GM12878 (cell line): ENCODE data around the gene HMGCS1. TPM values are rescaled to one million over a fixed set of nuclear protein-coding genes. Genes with fewer than 3 reads are reported as not detected.

Experiments
- ATAC-seq: fragments of 200-7000 bp; cut with Tn5 transposase; 3 replicates; pipeline ENCODE4 v1.9.1; 2020; ENCODE audit warnings: mild to moderate bottlenecking, moderate library complexity
- BruUV-seq: library from RNA; stranded (reverse); fragments of 400-500 nt; replicated peaks from 2 replicates; lab custom pipeline; 2021; lab: Mats Ljungman, UMichigan
- CTCF ChIA-PET: fragments of 300-600 bp; sonication (Branson Sonifier 250); formaldehyde crosslinking; extraction: SDS; loops from one replicate; lab custom pipeline; 2021; ENCODE audit warnings: inconsistent platforms; lab: Yijun Ruan, JAX
- POLR2A ChIA-PET: fragments of 350-600 bp; formaldehyde crosslinking; extraction: SDS; loops from one replicate; lab custom pipeline; 2021; ENCODE audit warnings: inconsistent platforms; lab: Charles Lee
- RAD21 ChIA-PET: fragments of 300-600 bp; sonication (Branson Sonifier 250); formaldehyde crosslinking; loops from one replicate; lab custom pipeline; 2023; ENCODE audit warnings: antibody characterized with exemption; ENCODE audit not compliant: unreplicated experiment; lab: Charles Lee
- SMC1A ChIA-PET: fragments of 300-600 bp; sonication (Branson Sonifier 250); formaldehyde crosslinking; loops from one replicate; lab custom pipeline; 2023; ENCODE audit not compliant: unreplicated experiment, uncharacterized antibody; lab: Charles Lee
- DNase-seq: peaks from one replicate; pipeline ENCODE4 v3.0.0-alpha.2; 2011; ENCODE audit warnings: low read depth, low spot score
- FAIRE-seq: peaks from 3 replicates; lab custom pipeline; 2011; peaks lifted over from hg19 to GRCh38; lab: Jason Lieb, UNC
- H2AFZ ChIP-seq: 2 replicates; pipeline ENCODE4 v1.6.0; 2011; ENCODE audit warnings: low read depth, low read length, control low read depth; ENCODE audit not compliant: control insufficient read depth
- H3K27ac ChIP-seq: 2 replicates; pipeline ENCODE4 v1.5.1; 2011; ENCODE audit warnings: control low read depth; ENCODE audit not compliant: control insufficient read depth, insufficient read depth
- H3K27me3 ChIP-seq, 2 experiments: replicated peaks in 1 of 2; 2 replicates each; pipeline versions ENCODE4 v1.6.0 to v1.6.1; 2011; ENCODE audit warnings: low read length in 1 of 2; ENCODE audit not compliant: control insufficient read depth in 2 of 2, insufficient read depth in 2 of 2
- H3K36me3 ChIP-seq, 2 experiments: 2 replicates each; pipeline ENCODE4 v1.5.1; 2011; ENCODE audit warnings: low read length in 1 of 2; ENCODE audit not compliant: control insufficient read depth in 2 of 2, insufficient read depth in 2 of 2
- H3K4me1 ChIP-seq: 2 replicates; pipeline ENCODE4 v1.6.1; 2011; ENCODE audit warnings: mild to moderate bottlenecking, low read length, moderate library complexity, mixed read lengths; ENCODE audit not compliant: control insufficient read depth, insufficient read depth
- H3K4me2 ChIP-seq: 2 replicates; pipeline ENCODE4 v1.6.0; 2011; ENCODE audit warnings: control low read depth; ENCODE audit not compliant: control insufficient read depth, insufficient read depth
- H3K4me3 ChIP-seq: fragments of 200-600 bp; sonication (generic); 2 replicates; pipeline ENCODE4 v1.5.1; 2016
- H3K79me2 ChIP-seq: 2 replicates; pipeline ENCODE4 v1.6.0; 2011; ENCODE audit warnings: low read length; ENCODE audit not compliant: control insufficient read depth, insufficient read depth
- H3K9ac ChIP-seq: 2 replicates; pipeline ENCODE4 v1.8.0; 2011; ENCODE audit warnings: low read length, control low read depth, mixed read lengths; ENCODE audit not compliant: control insufficient read depth, insufficient read depth
- H3K9me3 ChIP-seq: replicated peaks from 3 replicates; pipeline ENCODE4 v1.5.1; 2011; ENCODE audit warnings: mild to moderate bottlenecking, low read length; ENCODE audit not compliant: control insufficient read depth, insufficient read depth
- H4K20me1 ChIP-seq: 2 replicates; pipeline ENCODE4 v1.6.0; 2011; ENCODE audit not compliant: control insufficient read depth, insufficient read depth
- BCL11A ChIP-seq: IDR thresholded peaks from 2 replicates; pipeline ENCODE4 v1.6.1; 2011; ENCODE audit warnings: low read depth, low read length
- JUNB ChIP-seq: IDR thresholded peaks from 2 replicates; pipeline ENCODE4 v1.6.1; 2016; ENCODE audit warnings: antibody characterized with exemption, mild to moderate bottlenecking
- POLR2AphosphoS5 ChIP-seq: IDR thresholded peaks from 2 replicates; pipeline ENCODE4 v1.6.1; 2011; ENCODE audit warnings: mild to moderate bottlenecking, low read length, inconsistent platforms
- WRNIP1 ChIP-seq: IDR thresholded peaks from 2 replicates; pipeline ENCODE4 v1.6.1; 2011; ENCODE audit warnings: low read depth, low read length, improper control_type of control experiment, borderline replicate concordance
- WGBS: methylation state at CpG from one replicate; pipeline ENCODE4 v1.1.6; 2016; ENCODE audit warnings: low lambda C conversion rate; ENCODE audit not compliant: insufficient replicate concordance, insufficient coverage; ENCODE audit errors: missing lambda C conversion rate; 5-methylcytosine and 5-hydroxymethylcytosine counted together
- in situ Hi-C: fragments of 300-500 bp; cut with MboI; formaldehyde crosslinking; loops from 9 replicates; pipeline ENCODE4 v1.14.3; 2018; ENCODE audit warnings: mixed read lengths
- intact Hi-C: fragments of 100-400 bp; cut with micrococcal nuclease; formaldehyde crosslinking; loops from one replicate; pipeline ENCODE4 v1.14.2; 2022; ENCODE audit not compliant: unreplicated experiment
- polyA plus RNA-seq, 11 experiments: library from polyadenylated mRNA; depleted of rRNA in 4 of 11; unstranded in 6 of 11; stranded (reverse) in 5 of 11; fragments of >200 nt; fragmentation: Nextera tagmentation in 4 of 11; fragmentation: Illumina TruSeq in 1 of 11; extraction: Ambion mirVana in 4 of 11; extraction: Trizol in 1 of 11; gene quantifications; 1 replicate in 1 of 11; 2 replicates in 10 of 11; pipeline versions ENCODE4 v1.2.1 to v1.2.3, GENCODE V29; 2011 to 2016; ENCODE audit warnings: inconsistent platforms in 2 of 11, missing spikeins in 2 of 11, low read depth in 1 of 11
- total RNA-seq, 4 experiments: library from RNA; depleted of rRNA in 3 of 4; stranded (reverse); fragments of >200 nt in 3 of 4; fragmentation: Illumina TruSeq in 1 of 4; extraction: Trizol in 1 of 4; gene quantifications; 2 replicates each; pipeline versions ENCODE4 v1.2.1 to v1.2.3, GENCODE V29; 2013 to 2021
- TF ChIP-seq, protein P1 (sequence below): IDR thresholded peaks from 2 replicates; pipeline ENCODE4 v1.6.1; 2012; ENCODE audit warnings: mild to moderate bottlenecking, low read depth, low read length

Gene HMGCS1
- total and polyA plus RNA-seq, 10 of the 15 experiments (the other 5 are each of a cell fraction or from before 2014, with no cell fraction given) = 24.0 to 193 (median 108) TPM

DNA sequence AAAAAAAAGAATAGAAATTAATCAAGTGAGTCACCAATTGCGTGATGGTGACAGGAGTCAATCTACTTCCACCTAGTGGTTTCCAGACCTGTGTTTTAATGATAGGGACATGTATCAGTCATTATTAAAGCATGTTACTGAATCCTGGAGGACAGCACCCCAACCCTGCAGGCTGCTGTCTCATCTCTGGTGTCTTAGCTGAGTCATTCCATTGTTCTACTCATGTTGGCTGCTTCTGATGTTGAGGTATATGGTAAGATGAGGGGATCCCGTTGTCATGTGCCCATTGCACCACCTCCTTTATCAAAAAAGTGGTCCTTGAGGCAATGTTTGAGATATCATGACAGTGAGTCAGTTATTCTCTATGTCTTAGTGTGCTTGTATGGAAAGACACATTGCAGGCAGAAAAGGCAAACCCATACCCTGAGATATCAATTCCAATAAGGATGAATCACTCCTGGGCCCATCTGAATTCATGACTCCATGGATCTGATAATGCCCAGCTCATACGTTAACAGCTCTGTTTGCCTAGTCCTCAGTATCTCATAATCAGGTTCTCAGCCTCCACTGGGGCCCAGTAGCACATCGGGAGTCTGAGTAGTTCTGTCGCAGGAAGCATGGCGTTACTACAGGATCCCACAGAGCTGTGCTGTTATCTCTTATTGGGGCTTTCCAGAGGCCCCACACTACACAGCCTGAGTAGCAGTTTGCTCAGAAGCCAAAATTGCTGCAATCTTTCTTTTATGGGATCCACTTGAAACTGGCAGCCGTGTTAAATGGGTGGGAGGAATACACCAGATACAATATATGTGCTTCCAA, 31.2 kb downstream of the HMGCS1 start:
- no peaks in the 10 kb centered on the region for H3K4me1 ChIP-seq
- no peak overlapping the region for H2AFZ ChIP-seq
- SMC1A ChIA-PET = interaction anchor here (1.0 to 1.5 kb wide), 2 partner anchors 10 to 51 kb away, joined by 3 read pairs; no protein-coding TSS in a partner anchor
- TF ChIP-seq POLR2AphosphoS5 (no peak), JUNB (peak; percentile 42), WRNIP1 (no peak), BCL11A (peak; percentile 26; the same call in 1 of the 2 replicates)
- TF ChIP-seq, protein P1, sequence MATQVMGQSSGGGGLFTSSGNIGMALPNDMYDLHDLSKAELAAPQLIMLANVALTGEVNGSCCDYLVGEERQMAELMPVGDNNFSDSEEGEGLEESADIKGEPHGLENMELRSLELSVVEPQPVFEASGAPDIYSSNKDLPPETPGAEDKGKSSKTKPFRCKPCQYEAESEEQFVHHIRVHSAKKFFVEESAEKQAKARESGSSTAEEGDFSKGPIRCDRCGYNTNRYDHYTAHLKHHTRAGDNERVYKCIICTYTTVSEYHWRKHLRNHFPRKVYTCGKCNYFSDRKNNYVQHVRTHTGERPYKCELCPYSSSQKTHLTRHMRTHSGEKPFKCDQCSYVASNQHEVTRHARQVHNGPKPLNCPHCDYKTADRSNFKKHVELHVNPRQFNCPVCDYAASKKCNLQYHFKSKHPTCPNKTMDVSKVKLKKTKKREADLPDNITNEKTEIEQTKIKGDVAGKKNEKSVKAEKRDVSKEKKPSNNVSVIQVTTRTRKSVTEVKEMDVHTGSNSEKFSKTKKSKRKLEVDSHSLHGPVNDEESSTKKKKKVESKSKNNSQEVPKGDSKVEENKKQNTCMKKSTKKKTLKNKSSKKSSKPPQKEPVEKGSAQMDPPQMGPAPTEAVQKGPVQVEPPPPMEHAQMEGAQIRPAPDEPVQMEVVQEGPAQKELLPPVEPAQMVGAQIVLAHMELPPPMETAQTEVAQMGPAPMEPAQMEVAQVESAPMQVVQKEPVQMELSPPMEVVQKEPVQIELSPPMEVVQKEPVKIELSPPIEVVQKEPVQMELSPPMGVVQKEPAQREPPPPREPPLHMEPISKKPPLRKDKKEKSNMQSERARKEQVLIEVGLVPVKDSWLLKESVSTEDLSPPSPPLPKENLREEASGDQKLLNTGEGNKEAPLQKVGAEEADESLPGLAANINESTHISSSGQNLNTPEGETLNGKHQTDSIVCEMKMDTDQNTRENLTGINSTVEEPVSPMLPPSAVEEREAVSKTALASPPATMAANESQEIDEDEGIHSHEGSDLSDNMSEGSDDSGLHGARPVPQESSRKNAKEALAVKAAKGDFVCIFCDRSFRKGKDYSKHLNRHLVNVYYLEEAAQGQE = no peak
- H4K20me1 ChIP-seq = no peaks in the 10 kb centered on the region
- no TSS peak for BruUV-seq
- RAD21 ChIA-PET = no interaction called here
- ATAC-seq (peak; percentile 55), FAIRE-seq (no peak), DNase-seq (no peak)
- H3K9me3 ChIP-seq = no peaks in the 10 kb centered on the region
- H3K4me3 ChIP-seq = no peak overlapping the region
- no peak overlapping the region for H3K27ac ChIP-seq
- no peaks in the 10 kb centered on the region for H3K79me2 ChIP-seq
- H3K27me3 ChIP-seq = no peaks in the 10 kb centered on the region
- POLR2A ChIA-PET = no interaction called here
- 0 out of 4 replicates have a peak, but pooled peaks cover 0 to 3% of the 10 kb centered on the region in 2 experiments for H3K36me3 ChIP-seq
- intact Hi-C loops (no loop called here), in situ Hi-C loops (no loop called here)
- H3K4me2 ChIP-seq = no peak overlapping the region
- WGBS = 55% methylated on average over 7 of the region's 7 CpGs
- no peak overlapping the region for H3K9ac ChIP-seq
- CTCF ChIA-PET = interaction anchor here (0.7 to 1.7 kb wide), 3 partner anchors 34 to 108 kb away, joined by 3 to 4 read pairs (median 3); no protein-coding TSS in a partner anchor
